Activated naive CD8-positive, alpha-beta T cell treated with anti-CD3 and anti-CD28 coated beads, Interleukin-2, amount 10 ng/mL, durations not matched to agents 7 days and 5 days (primary cell): Measurements from ENCODE around the gene ARHGAP26. TPM values are rescaled to one million over a fixed set of nuclear protein-coding genes. Genes with fewer than 3 reads are reported as not detected.

Experiments used
- ATAC-seq: fragments of 150-1000 bp; cut with Tn5 transposase; one replicate; pipeline ENCODE4 v1.10.0; 2021; ENCODE audit warnings: low read depth, moderate library complexity
- POLR2A ChIA-PET: fragments of 350-600 bp; sonication (Branson Sonifier 250); formaldehyde crosslinking; loops from one replicate; lab custom pipeline; 2021; ENCODE audit warnings: antibody characterized with exemption; lab: Charles Lee
- DNase-seq: peaks from one replicate; pipeline ENCODE4 v3.0.0; 2021
- H3K27ac Mint-ChIP-seq: one replicate; pipeline ENCODE4 v1.8.0; 2022; ENCODE audit warnings: mild to moderate bottlenecking, mixed read lengths
- H3K27me3 Mint-ChIP-seq: one replicate; pipeline ENCODE4 v1.8.0; 2022; ENCODE audit warnings: mild to moderate bottlenecking, moderate library complexity, mixed read lengths
- H3K36me3 Mint-ChIP-seq: one replicate; pipeline ENCODE4 v1.8.0; 2021; ENCODE audit warnings: mild to moderate bottlenecking, mixed read lengths
- H3K4me1 Mint-ChIP-seq: one replicate; pipeline ENCODE4 v1.8.0; 2021; ENCODE audit warnings: mixed read lengths
- H3K4me3 Mint-ChIP-seq: one replicate; pipeline ENCODE4 v1.8.0; 2022; ENCODE audit warnings: mild to moderate bottlenecking, moderate library complexity, mixed read lengths
- H3K9me3 Mint-ChIP-seq: one replicate; pipeline ENCODE4 v1.8.0; 2021; ENCODE audit warnings: mixed read lengths
- total RNA-seq, 2 experiments: library from RNA; stranded (reverse); gene quantifications; one replicate each; pipeline ENCODE4 v1.2.3, GENCODE V29; 2021

The ARHGAP26 gene
- total RNA-seq, 2 experiments from 2014 or later = 30.6 to 32.0 TPM

- H3K27ac Mint-ChIP-seq = no peak overlapping the region
Observed at GRCh38 chr5:142865631-142866030, 95.5 kb downstream of the ARHGAP26 start.

DNA sequence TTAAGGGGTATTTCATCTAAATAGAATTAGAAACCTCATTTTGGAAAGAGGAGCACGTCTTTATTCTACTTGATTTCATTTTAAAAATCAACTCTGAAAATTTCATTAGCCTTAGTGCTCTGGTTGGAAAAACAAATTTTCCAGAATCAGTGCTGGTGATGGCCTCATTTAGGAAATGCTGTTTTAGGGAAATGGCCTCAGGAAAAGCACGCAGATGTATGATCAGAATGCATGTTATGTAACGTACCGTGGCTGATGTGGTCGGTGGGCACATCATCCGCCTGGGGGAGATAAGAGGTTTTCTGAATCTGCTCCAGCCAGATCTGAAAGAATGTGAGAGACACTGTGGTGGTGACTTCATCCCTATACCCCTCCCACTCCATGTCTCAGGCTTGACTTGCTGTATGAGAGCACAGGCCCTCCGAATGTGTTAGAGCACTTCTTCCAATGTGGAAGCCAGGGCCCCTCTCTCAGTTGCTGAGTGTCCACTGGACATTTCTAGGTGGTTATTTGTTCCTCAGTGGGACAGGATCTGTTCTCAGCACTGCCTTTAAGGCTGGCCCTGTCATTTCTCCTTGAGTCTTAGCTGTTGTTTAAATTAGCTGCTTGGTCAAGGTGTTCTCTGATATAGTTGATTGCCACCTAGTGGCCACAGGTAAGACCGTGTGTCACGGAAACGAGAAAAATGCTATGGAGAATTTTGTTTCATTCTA, 96.5 kb downstream of the ARHGAP26 start:
- peak; percentile 39 for DNase-seq
- peak; percentile 82 for ATAC-seq
- peaks cover 28% of the 10 kb centered on the region for H3K4me1 Mint-ChIP-seq
- POLR2A ChIA-PET = interaction anchor here (0.7 to 1.5 kb wide), 4 partner anchors 68 to 117 kb away, joined by 3 to 15 read pairs (median 4); partner anchors contain the start of gene ARHGAP26
- H3K27me3 Mint-ChIP-seq = peaks cover 1% of the 10 kb centered on the region
- H3K4me3 Mint-ChIP-seq = no peak overlapping the region
- H3K9me3 Mint-ChIP-seq = no peaks in the 10 kb centered on the region
- H3K36me3 Mint-ChIP-seq = no peaks in the 10 kb centered on the region
- no peak overlapping the region for H3K27ac Mint-ChIP-seq

More at GRCh38 chr5:142865631-142866030, 95.5 kb downstream of the ARHGAP26 start:
- H3K9me3 Mint-ChIP-seq = no peaks in the 10 kb centered on the region
- POLR2A ChIA-PET = no interaction called here
- DNase-seq (no peak), ATAC-seq (no peak)
- no peaks in the 10 kb centered on the region for H3K36me3 Mint-ChIP-seq
- peaks cover 1% of the 10 kb centered on the region for H3K27me3 Mint-ChIP-seq
- H3K4me1 Mint-ChIP-seq = peaks cover 34% of the 10 kb centered on the region
- H3K4me3 Mint-ChIP-seq = no peak overlapping the region

GRCh38 chr5:142869886-142870285, 99.7 kb downstream of the ARHGAP26 start:
- Mint-ChIP-seq H3K36me3 (no peaks in the 10 kb centered on the region), H3K4me3 (no peak overlapping the region), H3K4me1 (peaks cover 17% of the 10 kb centered on the region), H3K27me3 (no peaks in the 10 kb centered on the region), H3K27ac (no peak overlapping the region), H3K9me3 (no peaks in the 10 kb centered on the region)
- ATAC-seq (no peak), DNase-seq (no peak)
- POLR2A ChIA-PET = interaction anchor here (0.7 kb wide), 1 partner anchor 155 kb away, joined by 3 read pairs; no protein-coding TSS in a partner anchor

DNA sequence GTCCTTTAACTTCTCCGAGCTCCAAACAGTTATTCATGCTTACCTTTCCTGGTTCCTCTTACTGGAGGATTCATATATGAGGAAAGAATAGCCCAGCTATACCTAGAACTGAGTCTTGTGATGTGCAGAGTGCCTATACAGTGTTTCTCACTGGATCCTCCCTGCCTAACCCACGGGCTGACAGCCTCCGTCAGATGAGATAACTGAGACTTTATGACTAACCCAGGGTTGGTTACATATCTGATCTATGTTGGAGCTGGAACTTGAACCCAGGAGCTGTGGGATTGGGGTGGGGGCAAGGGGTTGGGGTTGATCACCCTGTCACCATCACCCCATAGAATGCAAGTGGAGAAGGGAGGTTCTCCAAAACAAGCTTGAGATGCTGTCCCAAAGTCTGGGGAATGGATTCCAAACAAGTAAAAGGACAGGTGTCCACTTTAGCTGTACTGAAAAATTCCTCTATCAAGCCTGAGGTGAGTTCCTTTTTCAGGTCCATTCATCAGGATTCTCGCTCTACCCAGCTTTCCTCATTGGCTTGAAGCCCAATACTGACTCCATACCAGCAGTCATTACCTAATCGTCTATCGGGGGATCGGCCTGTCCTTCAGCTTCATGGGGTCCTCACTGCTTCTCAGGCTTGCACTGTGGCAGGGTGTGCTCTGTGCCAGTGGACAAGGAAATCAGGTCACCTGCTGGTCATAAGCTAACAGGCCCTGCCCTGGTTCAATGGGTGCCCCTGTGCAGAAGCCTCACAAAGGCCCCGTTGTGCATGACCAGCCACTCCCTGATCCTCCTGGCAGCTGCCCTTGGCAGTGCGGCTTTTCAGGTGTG, 100.6 kb downstream of the ARHGAP26 start:
- POLR2A ChIA-PET = no interaction called here
- DNase-seq = no peak
- Mint-ChIP-seq H3K4me1 (peaks cover 12% of the 10 kb centered on the region), H3K9me3 (no peaks in the 10 kb centered on the region), H3K4me3 (no peak overlapping the region), H3K27ac (no peak overlapping the region), H3K27me3 (no peaks in the 10 kb centered on the region), H3K36me3 (no peaks in the 10 kb centered on the region)
- no peak for ATAC-seq

DNA sequence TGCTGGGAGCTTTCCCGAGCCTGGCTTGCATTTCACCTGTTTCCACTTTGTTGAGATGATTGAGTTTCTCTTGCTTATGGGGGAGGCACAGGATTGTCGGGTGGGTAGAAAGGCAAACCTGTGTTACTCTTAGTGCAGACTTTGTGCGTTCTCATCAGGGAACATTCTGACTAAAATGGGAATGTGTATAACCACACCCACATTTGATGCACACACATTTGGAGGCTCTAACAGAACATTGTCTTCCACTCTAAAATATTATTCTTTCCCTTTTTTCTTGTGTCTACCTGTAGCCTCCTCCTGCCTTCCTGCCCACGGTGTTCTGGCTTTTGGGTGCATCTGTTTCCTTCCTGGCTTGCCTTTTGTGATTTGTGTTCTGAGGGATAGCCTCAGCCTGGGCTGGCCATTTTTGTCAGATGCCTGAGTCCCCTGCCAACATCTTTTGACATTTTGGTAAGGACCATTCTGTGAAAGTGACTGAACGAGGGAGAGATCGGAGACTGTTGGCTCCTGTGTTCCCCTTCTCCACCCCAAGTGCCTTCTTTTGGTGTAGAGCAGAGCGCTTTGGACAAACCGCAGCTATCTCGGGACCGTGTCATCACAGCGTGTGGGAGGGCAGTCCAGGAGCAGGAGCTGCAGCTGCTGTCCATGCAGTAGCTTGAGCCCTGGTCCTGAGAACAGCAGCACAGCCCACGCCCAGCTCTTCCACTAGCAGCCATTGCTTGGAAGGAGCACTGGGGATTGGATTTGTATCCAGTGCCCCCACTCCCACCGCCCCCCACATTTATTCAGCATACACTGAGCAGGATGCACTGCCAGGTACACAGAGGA, 101.4 kb downstream of the ARHGAP26 start:
- ATAC-seq (no peak), DNase-seq (no peak)
- Mint-ChIP-seq H3K4me1 (peaks cover 11% of the 10 kb centered on the region), H3K27me3 (no peaks in the 10 kb centered on the region), H3K4me3 (no peak overlapping the region), H3K36me3 (no peaks in the 10 kb centered on the region), H3K9me3 (no peaks in the 10 kb centered on the region), H3K27ac (no peak overlapping the region)
- POLR2A ChIA-PET = no interaction called here

GRCh38 chr5:142872217-142872616, 102.0 kb downstream of the ARHGAP26 start:
- ATAC-seq = no peak
- Mint-ChIP-seq H3K36me3 (no peaks in the 10 kb centered on the region), H3K4me3 (no peak overlapping the region), H3K4me1 (peaks cover 5% of the 10 kb centered on the region), H3K9me3 (no peaks in the 10 kb centered on the region), H3K27ac (no peak overlapping the region), H3K27me3 (no peaks in the 10 kb centered on the region)
- no peak for DNase-seq
- POLR2A ChIA-PET = no interaction called here

DNA sequence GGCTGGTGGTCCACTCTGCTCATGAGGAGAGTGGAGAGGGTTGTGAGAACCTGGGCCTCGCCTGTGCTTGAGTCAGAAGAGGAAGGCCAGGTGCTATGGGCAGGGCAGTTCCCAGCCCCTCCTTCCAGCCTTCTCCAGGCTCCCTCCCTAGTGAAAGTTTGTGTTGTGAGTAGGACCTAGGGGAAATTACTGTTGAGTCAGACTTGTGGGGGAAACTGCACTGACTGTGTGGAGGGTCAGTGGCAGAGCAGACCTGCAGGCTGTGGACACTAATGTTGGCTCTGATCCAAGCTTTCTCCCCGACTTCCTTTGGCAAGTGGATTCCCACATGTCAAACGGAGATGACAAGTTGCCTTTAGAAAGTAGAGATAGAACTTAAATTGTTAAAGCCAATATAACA, 102.6 kb downstream of the ARHGAP26 start:
- Mint-ChIP-seq H3K27ac (no peak overlapping the region), H3K27me3 (no peaks in the 10 kb centered on the region), H3K4me3 (no peak overlapping the region), H3K4me1 (no peaks in the 10 kb centered on the region), H3K9me3 (no peaks in the 10 kb centered on the region), H3K36me3 (no peaks in the 10 kb centered on the region)
- no peak for ATAC-seq
- POLR2A ChIA-PET = no interaction called here
- no peak for DNase-seq

GRCh38 chr5:142873831-142874230, 103.7 kb downstream of the ARHGAP26 start:
- DNase-seq = no peak
- no peaks in the 10 kb centered on the region for H3K9me3 Mint-ChIP-seq
- no peaks in the 10 kb centered on the region for H3K36me3 Mint-ChIP-seq
- H3K27me3 Mint-ChIP-seq = no peaks in the 10 kb centered on the region
- ATAC-seq = no peak
- POLR2A ChIA-PET = no interaction called here
- H3K4me1 Mint-ChIP-seq = no peaks in the 10 kb centered on the region
- no peak overlapping the region for H3K4me3 Mint-ChIP-seq
- no peak overlapping the region for H3K27ac Mint-ChIP-seq

DNA sequence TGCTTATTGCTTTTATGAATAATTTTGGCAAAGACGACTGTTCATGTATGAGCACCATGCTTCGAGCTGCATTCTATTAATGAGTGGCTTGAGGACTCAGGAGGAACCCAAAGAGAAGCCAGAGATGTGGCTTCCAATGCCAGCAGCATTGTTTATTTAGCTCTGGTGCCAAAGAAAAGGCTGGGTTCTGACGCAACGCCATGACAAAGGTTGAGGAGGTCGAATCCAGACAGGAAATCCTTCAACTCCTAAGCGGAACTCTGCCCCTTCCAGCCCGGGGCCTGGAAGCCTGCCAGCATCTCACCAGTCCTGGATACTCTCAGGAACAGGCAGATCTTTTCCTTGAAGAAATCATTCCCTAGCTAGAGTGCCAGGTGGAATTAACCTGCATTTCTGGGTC, 104.4 kb downstream of the ARHGAP26 start:
- no peak for ATAC-seq
- H3K9me3 Mint-ChIP-seq = no peaks in the 10 kb centered on the region
- POLR2A ChIA-PET = no interaction called here
- H3K4me3 Mint-ChIP-seq = no peak overlapping the region
- no peaks in the 10 kb centered on the region for H3K4me1 Mint-ChIP-seq
- no peaks in the 10 kb centered on the region for H3K27me3 Mint-ChIP-seq
- DNase-seq = no peak
- no peak overlapping the region for H3K27ac Mint-ChIP-seq
- H3K36me3 Mint-ChIP-seq = no peaks in the 10 kb centered on the region

DNA sequence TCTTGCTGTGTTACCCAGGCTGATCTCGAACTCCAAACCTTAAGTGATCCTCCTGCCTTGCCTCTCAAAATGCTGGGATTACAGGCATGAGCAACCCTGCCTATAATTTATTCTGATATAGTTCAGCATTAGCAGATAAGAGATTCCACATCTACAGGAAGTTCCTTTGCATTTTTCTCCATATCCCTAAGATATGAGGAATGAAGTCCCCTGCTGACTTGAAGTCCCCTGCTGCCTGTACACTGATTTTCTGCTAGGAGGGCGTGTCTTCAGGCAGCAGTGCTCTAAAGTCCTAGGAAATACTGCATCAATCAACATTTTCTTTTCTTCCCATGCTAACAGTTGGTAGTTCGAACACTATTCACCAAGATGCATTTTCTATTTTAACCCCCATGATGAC, 105.8 kb downstream of the ARHGAP26 start:
- Mint-ChIP-seq H3K4me3 (no peak overlapping the region), H3K27me3 (no peaks in the 10 kb centered on the region), H3K36me3 (no peaks in the 10 kb centered on the region), H3K9me3 (no peaks in the 10 kb centered on the region), H3K4me1 (no peaks in the 10 kb centered on the region), H3K27ac (no peak overlapping the region)
- DNase-seq (no peak), ATAC-seq (no peak)
- POLR2A ChIA-PET = no interaction called here

DNA sequence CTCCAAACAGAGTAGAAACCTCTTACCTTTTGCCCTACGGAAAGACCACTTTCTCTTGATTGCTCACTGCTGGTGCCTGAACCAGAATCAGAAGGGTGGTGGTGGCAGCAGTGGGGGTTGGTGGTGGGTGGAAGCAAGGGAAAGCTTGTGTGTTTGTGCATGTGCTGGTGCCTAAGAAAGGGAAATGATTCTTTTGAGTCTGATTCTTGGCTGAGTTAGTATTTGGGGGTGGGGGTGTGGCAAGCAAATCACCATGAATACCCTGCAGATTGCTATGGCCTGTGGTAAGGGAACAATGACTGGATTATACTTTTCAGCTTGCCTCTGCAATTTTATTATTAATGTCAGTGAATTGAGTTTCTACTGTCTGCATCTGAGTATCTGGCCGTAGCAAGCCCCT, 106.6 kb downstream of the ARHGAP26 start:
- Mint-ChIP-seq H3K4me1 (no peaks in the 10 kb centered on the region), H3K27me3 (no peaks in the 10 kb centered on the region), H3K4me3 (no peak overlapping the region), H3K9me3 (no peaks in the 10 kb centered on the region), H3K27ac (no peak overlapping the region), H3K36me3 (no peaks in the 10 kb centered on the region)
- POLR2A ChIA-PET = no interaction called here
- DNase-seq (no peak), ATAC-seq (no peak)

- Mint-ChIP-seq H3K9me3 (no peaks in the 10 kb centered on the region), H3K4me1 (no peaks in the 10 kb centered on the region), H3K36me3 (no peaks in the 10 kb centered on the region), H3K27me3 (no peaks in the 10 kb centered on the region), H3K4me3 (no peak overlapping the region), H3K27ac (no peak overlapping the region)
- POLR2A ChIA-PET = no interaction called here
- ATAC-seq (no peak), DNase-seq (no peak)
Observed at GRCh38 chr5:142878111-142878510, 107.9 kb downstream of the ARHGAP26 start.

GRCh38 chr5:142878638-142879037, 108.5 kb downstream of the ARHGAP26 start:
- no peaks in the 10 kb centered on the region for H3K36me3 Mint-ChIP-seq

More at GRCh38 chr5:142878638-142879037, 108.5 kb downstream of the ARHGAP26 start:
- H3K27ac Mint-ChIP-seq = no peak overlapping the region
- POLR2A ChIA-PET = no interaction called here
- no peaks in the 10 kb centered on the region for H3K27me3 Mint-ChIP-seq
- H3K4me1 Mint-ChIP-seq = no peaks in the 10 kb centered on the region
- ATAC-seq = no peak
- no peak for DNase-seq
- no peak overlapping the region for H3K4me3 Mint-ChIP-seq
- no peaks in the 10 kb centered on the region for H3K9me3 Mint-ChIP-seq
